GM12872 (cell line): ENCODE data around the gene AKNA.

Experiments
- CTCF ChIP-seq: IDR thresholded peaks from 3 replicates; pipeline ENCODE4 v1.5.1; 2011; ENCODE audit warnings: low read depth, mild to moderate bottlenecking, low read length, moderate library complexity; ENCODE audit not compliant: insufficient read depth

Gene AKNA

GRCh38 chr9:114347675-114348074, 40.1 kb downstream of the AKNA start:
- no peak for TF ChIP-seq CTCF

GRCh38 chr9:114346146-114346545, 41.6 kb downstream of the AKNA start:
- no peak for TF ChIP-seq CTCF

- TF ChIP-seq CTCF, result no peak
Observed at GRCh38 chr9:114345493-114346065, 42.2 kb downstream of the AKNA start.

GRCh38 chr9:114344692-114345091, 43.1 kb downstream of the AKNA start:
- no peak for TF ChIP-seq CTCF

- TF ChIP-seq CTCF, result no peak
Observed at GRCh38 chr9:114344188-114344566, 43.6 kb downstream of the AKNA start.

- no peak for TF ChIP-seq CTCF
Observed at GRCh38 chr9:114343471-114344187, 44.2 kb downstream of the AKNA start.

- TF ChIP-seq CTCF, result no peak
Observed at GRCh38 chr9:114342755-114343440, 44.9 kb downstream of the AKNA start.
